Measurements from ENCODE around the gene ARMC12. TPM values are rescaled to one million over a fixed set of nuclear protein-coding genes. Genes with fewer than 3 reads are reported as not detected.
"Not testable (repeated sequence)": the region's sequence is repeated elsewhere in the genome, so short reads cannot be mapped to it uniquely, and the experiment has no call there.

Gene ARMC12
- total RNA-seq, 2 donors from 2014 or later = not detected

DNA sequence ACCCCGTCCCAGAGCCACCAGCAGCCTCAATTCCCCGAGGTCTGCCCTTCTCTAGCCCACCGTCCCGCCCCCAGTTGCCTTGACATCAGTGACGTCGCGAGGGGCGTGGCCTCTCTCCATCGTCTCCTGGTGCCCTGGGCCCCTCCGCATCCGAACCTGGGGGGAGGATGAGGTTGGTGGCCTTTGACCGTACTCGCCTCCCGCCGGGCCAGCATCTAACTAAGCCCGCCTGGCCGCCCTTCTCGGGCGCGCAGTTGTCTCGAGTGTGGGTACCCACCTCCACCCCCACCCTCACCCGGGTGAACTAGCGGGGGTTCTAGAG, 5.5 kb upstream of the ARMC12 start:
- ATAC-seq (ENCODE audit: insufficient number of reproducible peaks, low FRiP score, low read depth) (peak; percentile 14), DNase-seq (ENCODE audit: low spot score) (peak; percentile 94)
- Histone ChIP-seq H3K9me3 (no peaks in the 10 kb centered on the region), H3K4me3 (peak overlapping the region; percentile 89), H3K27ac (peak overlapping the region; percentile 100), H3K36me3 (no peaks in the 10 kb centered on the region), H3K4me1 (ENCODE audit: control insufficient read depth in 1 of 2, low read depth in 2 of 2) (peaks cover 56 to 85% of the 10 kb centered on the region in 2 donors), H3K27me3 (replicated peaks; ENCODE audit: insufficient read depth) (no peaks in the 10 kb centered on the region)
- TF ChIP-seq, protein P1, sequence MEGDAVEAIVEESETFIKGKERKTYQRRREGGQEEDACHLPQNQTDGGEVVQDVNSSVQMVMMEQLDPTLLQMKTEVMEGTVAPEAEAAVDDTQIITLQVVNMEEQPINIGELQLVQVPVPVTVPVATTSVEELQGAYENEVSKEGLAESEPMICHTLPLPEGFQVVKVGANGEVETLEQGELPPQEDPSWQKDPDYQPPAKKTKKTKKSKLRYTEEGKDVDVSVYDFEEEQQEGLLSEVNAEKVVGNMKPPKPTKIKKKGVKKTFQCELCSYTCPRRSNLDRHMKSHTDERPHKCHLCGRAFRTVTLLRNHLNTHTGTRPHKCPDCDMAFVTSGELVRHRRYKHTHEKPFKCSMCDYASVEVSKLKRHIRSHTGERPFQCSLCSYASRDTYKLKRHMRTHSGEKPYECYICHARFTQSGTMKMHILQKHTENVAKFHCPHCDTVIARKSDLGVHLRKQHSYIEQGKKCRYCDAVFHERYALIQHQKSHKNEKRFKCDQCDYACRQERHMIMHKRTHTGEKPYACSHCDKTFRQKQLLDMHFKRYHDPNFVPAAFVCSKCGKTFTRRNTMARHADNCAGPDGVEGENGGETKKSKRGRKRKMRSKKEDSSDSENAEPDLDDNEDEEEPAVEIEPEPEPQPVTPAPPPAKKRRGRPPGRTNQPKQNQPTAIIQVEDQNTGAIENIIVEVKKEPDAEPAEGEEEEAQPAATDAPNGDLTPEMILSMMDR (IDR thresholded peaks at IDR 0.05) = no peak

DNA sequence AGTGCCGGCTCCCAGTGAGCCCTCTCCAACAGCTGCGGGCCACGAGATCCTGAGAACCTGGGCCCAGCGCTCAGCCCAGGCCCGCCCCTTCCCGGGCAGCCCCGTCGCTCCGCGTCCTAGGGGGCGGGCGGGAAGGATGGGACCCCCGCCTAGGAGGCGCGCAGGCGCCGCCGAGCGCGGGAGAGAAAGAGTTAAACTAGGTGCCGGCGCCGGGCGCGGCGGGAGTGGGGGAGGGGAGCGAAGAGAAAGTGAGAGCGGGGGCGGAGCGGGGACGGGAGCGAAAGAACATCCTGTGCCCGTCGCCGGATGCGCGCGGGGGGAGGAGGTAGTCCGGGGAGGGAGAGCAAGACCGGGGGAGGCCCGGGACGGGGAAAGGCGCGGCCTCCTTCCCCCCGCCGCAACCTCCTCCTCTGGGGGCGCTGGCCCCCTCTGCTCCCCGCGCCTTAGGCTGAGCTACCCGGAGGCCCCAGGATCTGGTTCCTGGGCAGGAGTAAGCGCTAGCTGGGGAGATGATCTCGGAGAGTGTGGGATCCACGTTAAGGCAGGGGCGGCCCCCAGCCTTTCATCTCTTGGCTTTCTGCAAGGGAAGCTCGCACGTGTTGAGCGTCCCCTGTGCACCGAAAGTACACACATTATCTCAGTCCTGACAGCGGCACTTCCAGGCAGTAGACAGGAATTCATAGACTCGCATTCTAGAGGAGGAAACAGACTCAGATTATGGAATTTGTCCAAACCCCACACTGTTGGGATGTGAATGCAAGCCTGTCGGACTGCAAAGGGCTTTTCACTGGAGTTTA, 4.9 kb upstream of the ARMC12 start:
- H3K9me3 ChIP-seq = no peaks in the 10 kb centered on the region
- no peaks in the 10 kb centered on the region for H3K36me3 ChIP-seq
- peak; percentile 58 for ATAC-seq (ENCODE audit: insufficient number of reproducible peaks, low FRiP score, low read depth)
- no peaks in the 10 kb centered on the region for H3K27me3 ChIP-seq (replicated peaks; ENCODE audit: insufficient read depth)
- TF ChIP-seq, protein P1 (IDR thresholded peaks at IDR 0.05) = no peak
- peak overlapping the region; percentile 100 for H3K27ac ChIP-seq
- peak; percentile 93 for DNase-seq (ENCODE audit: low spot score)
- H3K4me3 ChIP-seq = peak overlapping the region; percentile 89
- peaks cover 50 to 79% of the 10 kb centered on the region in 2 donors for H3K4me1 ChIP-seq (ENCODE audit: control insufficient read depth in 1 of 2, low read depth in 2 of 2)

DNA sequence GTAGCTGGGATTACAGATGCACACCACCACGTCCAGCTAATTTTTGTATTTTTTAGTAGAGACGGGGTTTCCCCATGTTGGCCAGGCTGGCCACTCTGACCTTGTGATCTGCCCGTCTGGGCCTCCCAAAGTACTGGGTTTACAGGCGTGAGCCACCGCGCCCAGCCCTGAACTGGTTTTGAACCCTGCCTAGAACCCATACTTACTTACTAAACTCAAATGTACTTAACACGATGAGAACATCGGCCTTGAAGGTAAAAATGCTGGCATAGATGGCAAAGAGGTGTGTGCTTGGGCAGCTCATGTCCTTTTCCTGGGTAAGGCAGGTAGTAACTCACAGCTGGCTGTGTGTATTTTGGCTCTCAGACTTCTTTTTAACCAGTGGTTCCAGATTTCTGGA, 3.2 kb upstream of the ARMC12 start:
- TF ChIP-seq, protein P1 (IDR thresholded peaks at IDR 0.05) = no peak
- H3K9me3 ChIP-seq = no peaks in the 10 kb centered on the region
- ATAC-seq (ENCODE audit: insufficient number of reproducible peaks, low FRiP score, low read depth) (no peak), DNase-seq (ENCODE audit: low spot score) (no peak)
- H3K4me3 ChIP-seq = no peak overlapping the region
- no peaks in the 10 kb centered on the region for H3K36me3 ChIP-seq
- H3K27me3 ChIP-seq (replicated peaks; ENCODE audit: insufficient read depth) = no peaks in the 10 kb centered on the region
- peaks cover 40 to 69% of the 10 kb centered on the region in 2 donors for H3K4me1 ChIP-seq (ENCODE audit: control insufficient read depth in 1 of 2, low read depth in 2 of 2)
- peak overlapping the region; percentile 100 for H3K27ac ChIP-seq

GRCh38 chr6:35734319-35734718, 2.5 kb upstream of the ARMC12 start:
- ATAC-seq (ENCODE audit: insufficient number of reproducible peaks, low FRiP score, low read depth); H3K27me3 ChIP-seq (replicated peaks; ENCODE audit: insufficient read depth); H3K36me3 ChIP-seq; H3K4me3 ChIP-seq; DNase-seq (ENCODE audit: low spot score); H3K9me3 ChIP-seq: not testable (repeated sequence)
- Histone ChIP-seq H3K27ac (peak overlapping the region; percentile 25 to 100), H3K4me1 (ENCODE audit: control insufficient read depth in 1 of 2, low read depth in 2 of 2) (peaks cover 34 to 62% of the 10 kb centered on the region in 2 donors)

- no peak overlapping the region for H3K27ac ChIP-seq
- no peak overlapping the region for H3K4me3 ChIP-seq
- no peaks in the 10 kb centered on the region for H3K27me3 ChIP-seq (replicated peaks; ENCODE audit: insufficient read depth)
- ATAC-seq (ENCODE audit: insufficient number of reproducible peaks, low FRiP score, low read depth) (no peak), DNase-seq (ENCODE audit: low spot score) (no peak)
- TF ChIP-seq, protein P1 (IDR thresholded peaks at IDR 0.05) = no peak
- H3K9me3 ChIP-seq = no peaks in the 10 kb centered on the region
- H3K36me3 ChIP-seq = no peaks in the 10 kb centered on the region
- H3K4me1 ChIP-seq (ENCODE audit: control insufficient read depth in 1 of 2, low read depth in 2 of 2) = peaks cover 24 to 51% of the 10 kb centered on the region in 2 donors
These were observed 1.4 kb upstream of the ARMC12 start for GRCh38 chr6:35735452-35735851.

All from thoracic aorta (tissue), 2 donors.